ENCODE data around the gene POLR3K. TPM values are rescaled to one million over a fixed set of nuclear protein-coding genes. Genes with fewer than 3 reads are reported as not detected.
A peak's percentile ranks its signal among the peaks of the same experiment; 100 is the strongest.
"Not testable (repeated sequence)": the region's sequence is repeated elsewhere in the genome, so short reads cannot be mapped to it uniquely, and the experiment has no call there.

The POLR3K gene
- total and polyA plus RNA-seq, 4 experiments from 2014 or later, result 19.9 to 43.1 (median 31.6) TPM

DNA sequence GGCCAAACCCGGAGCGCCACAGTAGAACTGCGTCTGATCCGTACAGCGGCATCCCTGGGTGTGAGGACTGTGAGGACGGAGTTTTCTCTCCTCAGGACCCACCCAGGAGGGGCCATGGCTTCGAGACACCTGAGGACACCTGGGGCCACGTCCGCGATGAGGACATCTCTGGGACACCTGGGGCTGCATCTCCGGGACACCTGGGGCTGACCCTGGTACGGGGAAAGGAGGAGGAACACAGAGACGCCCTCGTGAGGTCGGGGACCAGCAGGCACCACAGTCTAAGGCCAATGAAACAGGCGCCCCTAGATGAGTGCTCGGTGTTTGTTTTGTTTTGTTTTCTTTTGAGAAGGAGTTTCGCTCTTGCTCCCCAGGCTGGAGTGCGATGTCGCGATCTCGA lies 29.3 kb downstream of the POLR3K start:
- H3K27me3 ChIP-seq (ENCODE audit: insufficient read depth, low read length); H3K9me3 ChIP-seq (ENCODE audit: control insufficient read depth in 1 of 2, low read length in 2 of 2); H3K27me3 Mint-ChIP-seq; H3K36me3 ChIP-seq (ENCODE audit: insufficient read depth, low read length); H3K27ac ChIP-seq (ENCODE audit: low read depth, low read length); H3K9me3 Mint-ChIP-seq; POLR2A ChIA-PET (ENCODE audit: partially characterized antibody); H3K4me3 Mint-ChIP-seq; H3K4me3 ChIP-seq (ENCODE audit: low read length in 2 of 2); H3K27ac Mint-ChIP-seq; H3K36me3 Mint-ChIP-seq; DNase-seq; intact Hi-C loops (cut with micrococcal nuclease); H3K4me1 ChIP-seq (ENCODE audit: insufficient read depth, low read length); H3K4me1 Mint-ChIP-seq: not testable (repeated sequence)
- CTCF ChIA-PET (ENCODE audit: partially characterized antibody), result interaction anchor here (0.6 to 0.7 kb wide), 2 partner anchors 73 to 316 kb away, joined by 3 read pairs; no protein-coding TSS in a partner anchor

DNA sequence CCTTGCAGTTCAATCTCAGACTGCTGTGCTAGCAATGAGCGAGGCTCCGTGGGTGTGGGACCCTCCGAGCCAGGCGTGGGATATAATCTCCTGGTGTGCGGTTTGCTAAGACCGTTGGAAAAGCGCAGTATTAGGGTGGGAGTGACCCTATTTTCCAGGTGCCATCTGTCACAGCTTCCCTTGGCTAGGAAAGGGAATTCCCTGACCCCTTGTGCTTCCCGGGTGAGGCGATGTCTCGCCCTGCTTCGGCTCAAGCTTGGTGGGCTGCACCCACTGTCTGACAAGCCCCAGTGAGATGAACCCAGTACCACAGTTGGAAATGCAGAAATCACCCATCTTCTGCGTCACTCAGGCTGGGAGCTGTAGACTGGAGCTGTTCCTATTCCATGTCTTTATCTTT lies 32.5 kb downstream of the POLR3K start:
- H3K27ac Mint-ChIP-seq; DNase-seq; H3K36me3 ChIP-seq (ENCODE audit: insufficient read depth, low read length); POLR2A ChIA-PET (ENCODE audit: partially characterized antibody); H3K36me3 Mint-ChIP-seq; intact Hi-C loops (cut with micrococcal nuclease); H3K4me1 ChIP-seq (ENCODE audit: insufficient read depth, low read length); H3K27ac ChIP-seq (ENCODE audit: low read depth, low read length); H3K4me1 Mint-ChIP-seq; H3K9me3 ChIP-seq (ENCODE audit: control insufficient read depth in 1 of 2, low read length in 2 of 2); H3K4me3 Mint-ChIP-seq; H3K9me3 Mint-ChIP-seq; H3K27me3 ChIP-seq (ENCODE audit: insufficient read depth, low read length); H3K27me3 Mint-ChIP-seq; CTCF ChIA-PET (ENCODE audit: partially characterized antibody); H3K4me3 ChIP-seq (ENCODE audit: low read length in 2 of 2): not testable (repeated sequence)

DNA sequence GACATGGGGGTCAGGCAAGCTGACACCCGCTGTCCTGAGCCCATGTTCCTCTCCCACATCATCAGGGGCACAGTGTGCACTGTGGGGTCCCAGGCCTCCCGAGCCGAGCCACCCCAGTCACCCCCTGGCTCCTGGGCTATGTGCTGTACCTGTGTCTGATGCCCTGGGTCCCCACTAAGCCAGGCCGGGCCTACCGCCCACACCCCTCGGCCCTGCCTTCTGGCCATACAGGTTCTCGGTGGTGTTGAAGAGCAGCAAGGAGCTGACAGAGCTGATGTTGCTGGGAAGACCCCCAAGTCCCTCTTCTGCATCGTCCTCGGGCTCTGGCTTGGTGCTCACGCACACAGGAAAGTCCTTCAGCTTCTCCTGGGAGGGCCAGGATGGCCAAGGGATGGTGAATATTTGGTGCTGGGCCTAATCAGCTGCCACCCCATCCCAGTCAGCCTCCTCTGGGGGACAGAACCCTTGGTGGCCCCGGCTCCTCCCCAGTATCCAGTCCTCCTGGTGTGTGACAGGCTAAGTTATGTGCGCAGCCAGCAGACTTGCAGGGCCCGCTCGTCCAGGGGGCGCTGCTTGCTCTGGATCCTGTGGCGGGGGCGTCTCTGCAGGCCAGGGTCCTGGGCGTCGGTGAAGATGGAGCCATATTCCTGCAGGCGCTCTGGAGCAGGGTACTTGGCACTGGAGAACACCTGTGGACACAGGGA lies 36.2 kb downstream of the POLR3K start:
- H3K4me1 ChIP-seq (ENCODE audit: insufficient read depth, low read length); H3K4me3 Mint-ChIP-seq; POLR2A ChIA-PET (ENCODE audit: partially characterized antibody); H3K9me3 ChIP-seq (ENCODE audit: control insufficient read depth in 1 of 2, low read length in 2 of 2); H3K36me3 ChIP-seq (ENCODE audit: insufficient read depth, low read length); H3K27ac ChIP-seq (ENCODE audit: low read depth, low read length); H3K27ac Mint-ChIP-seq; H3K4me3 ChIP-seq (ENCODE audit: low read length in 2 of 2); H3K27me3 ChIP-seq (ENCODE audit: insufficient read depth, low read length); CTCF ChIA-PET (ENCODE audit: partially characterized antibody); H3K27me3 Mint-ChIP-seq; DNase-seq; H3K4me1 Mint-ChIP-seq; intact Hi-C loops (cut with micrococcal nuclease); H3K9me3 Mint-ChIP-seq; H3K36me3 Mint-ChIP-seq: not testable (repeated sequence)

GRCh38 chr16:10772-11171 lies 42.6 kb downstream of the POLR3K start:
- CTCF ChIA-PET (ENCODE audit: partially characterized antibody); H3K4me1 ChIP-seq (ENCODE audit: insufficient read depth, low read length); H3K36me3 Mint-ChIP-seq; H3K9me3 Mint-ChIP-seq; H3K27ac ChIP-seq (ENCODE audit: low read depth, low read length); H3K27me3 Mint-ChIP-seq; H3K4me3 ChIP-seq (ENCODE audit: low read length in 2 of 2); intact Hi-C loops (cut with micrococcal nuclease); POLR2A ChIA-PET (ENCODE audit: partially characterized antibody); H3K36me3 ChIP-seq (ENCODE audit: insufficient read depth, low read length); H3K9me3 ChIP-seq (ENCODE audit: control insufficient read depth in 1 of 2, low read length in 2 of 2); H3K4me1 Mint-ChIP-seq; H3K27me3 ChIP-seq (ENCODE audit: insufficient read depth, low read length): not testable (repeated sequence)
- DNase-seq, result peak; percentile 87 to 97 (median 90)
- Mint-ChIP-seq H3K4me3 (peak overlapping the region in 1 of 8 donors; percentile 74), H3K27ac (peak overlapping the region in 4 of 7 donors; percentile 78 to 87 (median 84))

GRCh38 chr16:9903-10665 lies 43.3 kb downstream of the POLR3K start:
- intact Hi-C loops (cut with micrococcal nuclease), result no loop called here
- CTCF ChIA-PET (ENCODE audit: partially characterized antibody), result no interaction called here
- H3K27ac ChIP-seq (ENCODE audit: low read depth, low read length), result no peak overlapping the region
- no peak overlapping the region for H3K4me3 ChIP-seq (ENCODE audit: low read length in 2 of 2)
- no peaks in the 10 kb centered on the region for H3K4me1 ChIP-seq (ENCODE audit: insufficient read depth, low read length)
- H3K27me3 Mint-ChIP-seq, result no peaks in the 10 kb centered on the region
- peak overlapping the region; percentile 31 to 68 (median 48) for H3K4me3 Mint-ChIP-seq
- H3K27me3 ChIP-seq (ENCODE audit: insufficient read depth, low read length), result no peaks in the 10 kb centered on the region
- no peaks in the 10 kb centered on the region for H3K4me1 Mint-ChIP-seq
- peak overlapping the region in 3 of 7 donors; percentile 15 to 82 (median 47) for H3K27ac Mint-ChIP-seq
- no peaks in the 10 kb centered on the region for H3K36me3 ChIP-seq (ENCODE audit: insufficient read depth, low read length)
- no peaks in the 10 kb centered on the region for H3K36me3 Mint-ChIP-seq
- POLR2A ChIA-PET (ENCODE audit: partially characterized antibody), result no interaction called here
- H3K9me3 Mint-ChIP-seq, result no peaks in the 10 kb centered on the region
- H3K9me3 ChIP-seq (ENCODE audit: control insufficient read depth in 1 of 2, low read length in 2 of 2), result no peaks in the 10 kb centered on the region
- DNase-seq, result peak in 1 of 5 donors; percentile 45

Small RNA genes within 50 kb of the gene (microRNA-seq; reads per million reads assigned to microRNA genes)
- not detected for gene MIR6859-4 (ENCODE audit: borderline microRNAs expressed, borderline number of aligned reads, borderline replicate concordance)

Other genes starting within 250 kb of the POLR3K start
- 10 to 100 TPM in 1 of 2 experiments, 1 to 10 TPM in 1; 10.0 to 10.2 TPM for gene SNRNP25, start 220 bp upstream of the POLR3K start, total RNA-seq
- 10 to 100 TPM; 12.5 to 20.1 TPM for gene SNRNP25, start 220 bp upstream of the POLR3K start, polyA plus RNA-seq
- not detected for gene RHBDF1, start 19.0 kb upstream of the POLR3K start, total RNA-seq
- not detected for gene RHBDF1, start 19.0 kb upstream of the POLR3K start, polyA plus RNA-seq
- gene MPG, start 24.6 kb upstream of the POLR3K start, total RNA-seq, result 10 to 100 TPM; 30.7 TPM
- 10 to 100 TPM; 58.1 to 82.6 TPM for gene MPG, start 24.6 kb upstream of the POLR3K start, polyA plus RNA-seq
- gene NPRL3, start 85.1 kb upstream of the POLR3K start, total RNA-seq, result 10 to 100 TPM; 38.6 to 40.5 TPM
- 10 to 100 TPM in 1 of 2 donors, 1 to 10 TPM in 1; 9.0 to 15.2 TPM for gene NPRL3, start 85.1 kb upstream of the POLR3K start, polyA plus RNA-seq
- gene HBZ, start 99.0 kb upstream of the POLR3K start, total RNA-seq, result not detected
- gene HBZ, start 99.0 kb upstream of the POLR3K start, polyA plus RNA-seq, result not detected
- not detected for gene HBM, start 112.4 kb upstream of the POLR3K start, total RNA-seq
- not detected for gene HBM, start 112.4 kb upstream of the POLR3K start, polyA plus RNA-seq
- gene HBA2, start 119.3 kb upstream of the POLR3K start, total RNA-seq, result under 1 TPM in 1 of 2 experiments, not detected in 1; 0.75 TPM
- gene HBA2, start 119.3 kb upstream of the POLR3K start, polyA plus RNA-seq, result 1 to 10 TPM in 1 of 2 donors, under 1 TPM in 1; 0.83 to 1.1 TPM
- gene HBA1, start 123.1 kb upstream of the POLR3K start, total RNA-seq, result under 1 TPM in 1 of 2 experiments, not detected in 1; 0.76 TPM
- gene HBA1, start 123.1 kb upstream of the POLR3K start, polyA plus RNA-seq, result not detected
- gene HBQ1, start 126.9 kb upstream of the POLR3K start, total RNA-seq, result not detected
- gene HBQ1, start 126.9 kb upstream of the POLR3K start, polyA plus RNA-seq, result not detected
- 100 to 1,000 TPM; 147 to 157 TPM for gene LUC7L, start 175.8 kb upstream of the POLR3K start, total RNA-seq
- gene LUC7L, start 175.8 kb upstream of the POLR3K start, polyA plus RNA-seq, result 10 to 100 TPM in 1 of 2 donors, 1 to 10 TPM in 1; 5.1 to 12.9 TPM
- gene FAM234A, start 181.2 kb upstream of the POLR3K start, total RNA-seq, result 10 to 100 TPM; 34.8 to 41.1 TPM
- 10 to 100 TPM; 18.2 to 35.1 TPM for gene FAM234A, start 181.2 kb upstream of the POLR3K start, polyA plus RNA-seq
- under 1 TPM in 1 of 2 experiments, not detected in 1; 0.44 TPM for gene RGS11, start 222.3 kb upstream of the POLR3K start, total RNA-seq
- not detected for gene RGS11, start 222.3 kb upstream of the POLR3K start, polyA plus RNA-seq
- under 1 TPM in 1 of 2 experiments, not detected in 1; 0.96 TPM for gene ARHGDIG, start 227.0 kb upstream of the POLR3K start, total RNA-seq
- gene ARHGDIG, start 227.0 kb upstream of the POLR3K start, polyA plus RNA-seq, result not detected
- gene PDIA2, start 229.6 kb upstream of the POLR3K start, total RNA-seq, result not detected
- not detected for gene PDIA2, start 229.6 kb upstream of the POLR3K start, polyA plus RNA-seq

Measured in CD4-positive, alpha-beta memory T cell (primary cell).